HCT116 (cell line): ENCODE results near the gene CDH13. TPM values are rescaled to one million over a fixed set of nuclear protein-coding genes. Genes with fewer than 3 reads are reported as not detected.

Experiments used
- ATAC-seq: fragments of 200-7000 bp; cut with Tn5 transposase; 2 replicates; pipeline ENCODE4 v1.9.1; 2020; ENCODE audit warnings: mild to moderate bottlenecking, moderate library complexity
- BruUV-seq: library from RNA; stranded (reverse); fragments of 400-500 nt; replicated peaks from 2 replicates; lab custom pipeline; 2021; lab: Mats Ljungman, UMichigan
- CTCF ChIA-PET: fragments of 300-600 bp; sonication (Branson Sonifier 250); formaldehyde crosslinking; loops from one replicate; lab custom pipeline; 2021; ENCODE audit warnings: antibody characterized with exemption; lab: Charles Lee
- POLR2A ChIA-PET: fragments of 300-600, 350-600 bp; sonication (Branson Sonifier 250); formaldehyde crosslinking; loops from one replicate; lab custom pipeline; 2021; ENCODE audit warnings: antibody characterized with exemption; lab: Charles Lee
- RAD21 ChIA-PET, 2 experiments: fragments of 300-600 bp; sonication (Branson Sonifier 250); formaldehyde crosslinking; loops; one replicate each; lab custom pipeline; 2023; ENCODE audit warnings: low total read pairs in 2 of 2; ENCODE audit not compliant: uncharacterized antibody in 2 of 2, unreplicated experiment in 2 of 2, low non-redundant PET in 1 of 2; lab: Charles Lee
- DNase-seq: peaks from one replicate; pipeline ENCODE4 v3.0.0-alpha.2; 2010; ENCODE audit warnings: low read depth, low spot score
- H2AFZ ChIP-seq: fragments of 200-600 bp; shearing (Covaris generic), sonication (generic); 2 replicates; pipeline ENCODE4 v1.6.1; 2017; ENCODE audit warnings: low read depth, mixed run types, mixed read lengths, antibody characterized with exemption, low read length; ENCODE audit not compliant: poor library complexity, severe bottlenecking
- H3K27ac ChIP-seq: 2 replicates; pipeline ENCODE4 v1.5.1; 2012; ENCODE audit warnings: low read depth, low read length
- H3K27me3 ChIP-seq: fragments of 200-600 bp; sonication (generic); 2 replicates; pipeline ENCODE4 v1.6.1; 2016; ENCODE audit warnings: mixed run types, low read length, mixed read lengths; ENCODE audit not compliant: insufficient read depth
- H3K36me3 ChIP-seq, 2 experiments: fragments of 200-500 bp in 1 of 2; fragments of 200-600 bp in 1 of 2; sonication (Bioruptor generic) in 1 of 2; sonication (generic) in 1 of 2; 2 replicates each; pipeline versions ENCODE4 v1.5.1 to v1.6.1; 2014 to 2016; ENCODE audit warnings: low read length in 2 of 2, inconsistent platforms in 1 of 2, mixed read lengths in 1 of 2, mixed run types in 1 of 2; ENCODE audit not compliant: insufficient read depth in 2 of 2, control insufficient read depth in 1 of 2
- H3K4me1 ChIP-seq, 2 experiments: fragments of 200-600 bp in 1 of 2; sonication (generic) in 1 of 2; 2 replicates each; pipeline versions ENCODE4 v1.5.1 to v1.6.1; 2012 to 2017; ENCODE audit warnings: low read length in 2 of 2, inconsistent platforms in 1 of 2, mild to moderate bottlenecking in 1 of 2, mixed read lengths in 1 of 2, mixed run types in 1 of 2, moderate library complexity in 1 of 2; ENCODE audit not compliant: insufficient read depth in 2 of 2, control insufficient read depth in 1 of 2
- H3K4me2 ChIP-seq: fragments of 200-600 bp; sonication (generic); 2 replicates; pipeline ENCODE4 v1.6.1; 2017; ENCODE audit warnings: mixed run types, low read length, mixed read lengths
- H3K4me3 ChIP-seq, 2 experiments: fragments of 200-600 bp in 1 of 2; sonication (generic) in 1 of 2; replicated peaks in 1 of 2; 2 replicates each; pipeline ENCODE4 v1.5.1; 2011 to 2016; ENCODE audit warnings: low read length in 2 of 2, control low read depth in 1 of 2, low read depth in 1 of 2, mild to moderate bottlenecking in 1 of 2, mixed read lengths in 1 of 2, mixed run types in 1 of 2
- H3K79me2 ChIP-seq: fragments of 200-600 bp; sonication (generic); 2 replicates; pipeline ENCODE4 v1.6.1; 2017; ENCODE audit warnings: mild to moderate bottlenecking, mixed run types, low read length, moderate library complexity, mixed read lengths; ENCODE audit not compliant: insufficient read depth
- H3K9ac ChIP-seq: fragments of 200-600 bp; sonication (generic); 2 replicates; pipeline ENCODE4 v1.6.1; 2016; ENCODE audit warnings: low read length, mixed read lengths
- H3K9me2 ChIP-seq: fragments of 200-600 bp; sonication (generic), shearing (Covaris generic); 2 replicates; pipeline ENCODE4 v1.6.1; 2017; ENCODE audit warnings: mixed run types, mild to moderate bottlenecking, moderate library complexity; ENCODE audit not compliant: insufficient read depth
- H3K9me3 ChIP-seq, 2 experiments: fragments of 200-500 bp in 1 of 2; fragments of 200-600 bp in 1 of 2; sonication (Bioruptor generic) in 1 of 2; sonication (generic) in 1 of 2; 2 replicates each; pipeline ENCODE4 v1.6.1; 2014 to 2017; ENCODE audit warnings: low read length in 2 of 2, mixed read lengths in 2 of 2, inconsistent platforms in 1 of 2, low read depth in 1 of 2, mild to moderate bottlenecking in 1 of 2, mixed run types in 1 of 2, moderate library complexity in 1 of 2; ENCODE audit not compliant: control insufficient read depth in 1 of 2, insufficient read depth in 1 of 2
- H4K20me1 ChIP-seq: fragments of 200-600 bp; sonication (generic), shearing (Covaris generic); 2 replicates; pipeline ENCODE4 v1.6.1; 2017; ENCODE audit warnings: mixed run types, mild to moderate bottlenecking, moderate library complexity; ENCODE audit not compliant: insufficient read depth
- CBX3 ChIP-seq: IDR thresholded peaks from 2 replicates; pipeline ENCODE4 v1.6.1; 2012; ENCODE audit warnings: low read depth
- CEBPB ChIP-seq: IDR thresholded peaks from 2 replicates; pipeline ENCODE4 v1.6.1; 2012; ENCODE audit warnings: low read depth
- CTCF ChIP-seq, 3 experiments: fragments of 200-600 bp in 1 of 3; sonication (generic) in 1 of 3; IDR thresholded peaks in 2 of 3; conservative IDR thresholded peaks in 1 of 3; 2 replicates each; pipeline ENCODE4 v1.5.1; 2012 to 2017; ENCODE audit warnings: low read depth in 2 of 3, low read length in 2 of 3, antibody characterized with exemption in 1 of 3, borderline replicate concordance in 1 of 3, control low read depth in 1 of 3, mild to moderate bottlenecking in 1 of 3, mixed read lengths in 1 of 3, mixed run types in 1 of 3, moderate library complexity in 1 of 3; ENCODE audit not compliant: insufficient read depth in 1 of 3
- EGR1 ChIP-seq: IDR thresholded peaks from 2 replicates; pipeline ENCODE4 v1.6.1; 2012; ENCODE audit warnings: low read depth
- EZH2phosphoT487 ChIP-seq: fragments of 200-600 bp; IDR thresholded peaks from 2 replicates; pipeline ENCODE4 v1.6.1; 2018; ENCODE audit warnings: antibody characterized with exemption, borderline replicate concordance
- JUND ChIP-seq: IDR thresholded peaks from 2 replicates; pipeline ENCODE4 v1.6.1; 2012
- POLR2A ChIP-seq: IDR thresholded peaks from 2 replicates; pipeline ENCODE4 v1.7.0; 2011; ENCODE audit warnings: borderline replicate concordance; ENCODE audit not compliant: insufficient read depth, insufficient read length; ENCODE audit errors: extremely low read depth
- POLR2AphosphoS5 ChIP-seq: IDR thresholded peaks from 2 replicates; pipeline ENCODE4 v1.6.1; 2011; ENCODE audit warnings: mild to moderate bottlenecking, low read depth, low read length, moderate library complexity
- RAD21 ChIP-seq: IDR thresholded peaks from 2 replicates; pipeline ENCODE4 v1.6.1; 2012; ENCODE audit warnings: low read depth, mild to moderate bottlenecking
- SIN3A ChIP-seq: IDR thresholded peaks from 2 replicates; pipeline ENCODE4 v1.6.1; 2012; ENCODE audit warnings: low read depth
- YY1 ChIP-seq: IDR thresholded peaks from 2 replicates; pipeline ENCODE4 v1.6.1; 2011; ENCODE audit warnings: low read length, low read depth, moderate library complexity, mild to moderate bottlenecking; ENCODE audit not compliant: insufficient replicate concordance; ENCODE audit errors: extremely low read depth
- ZBTB33 ChIP-seq: IDR thresholded peaks from 2 replicates; pipeline ENCODE4 v1.6.1; 2011; ENCODE audit warnings: mild to moderate bottlenecking, low read length, moderate library complexity; ENCODE audit not compliant: insufficient replicate concordance; ENCODE audit errors: extremely low read depth
- ZFX ChIP-seq: fragments of 450-650 bp; IDR thresholded peaks from 2 replicates; pipeline ENCODE4 v1.6.1; 2017
- intact Hi-C: fragments of 100-400 bp; cut with micrococcal nuclease; formaldehyde crosslinking; loops from 2 replicates; pipeline ENCODE4 v1.10.0; 2022
- total RNA-seq: library from RNA; stranded (reverse); gene quantifications from one replicate; pipeline ENCODE4 v1.2.1, GENCODE V29; 2021; ENCODE audit not compliant: unreplicated experiment

The CDH13 gene
- total RNA-seq, 1 experiment from 2014 or later = not detected

GRCh38 chr16:83624429-83625120, 997.8 kb downstream of the CDH13 start:
- H3K4me2 ChIP-seq = no peak overlapping the region
- no TSS peak for BruUV-seq
- no peak overlapping the region for H3K4me3 ChIP-seq
- POLR2A ChIA-PET = no interaction called here
- H3K9ac ChIP-seq = no peak overlapping the region
- no peaks in the 10 kb centered on the region for H3K9me3 ChIP-seq
- RAD21 ChIA-PET = no interaction called here
- H3K9me2 ChIP-seq = no peaks in the 10 kb centered on the region
- H3K27me3 ChIP-seq = peaks cover 39% of the 10 kb centered on the region
- no peaks in the 10 kb centered on the region for H3K4me1 ChIP-seq
- no peaks in the 10 kb centered on the region for H3K36me3 ChIP-seq
- no peaks in the 10 kb centered on the region for H4K20me1 ChIP-seq
- intact Hi-C loops = no loop called here
- no peak overlapping the region for H2AFZ ChIP-seq
- H3K79me2 ChIP-seq = no peaks in the 10 kb centered on the region
- TF ChIP-seq CEBPB (no peak), CTCF (IDR thresholded peaks at IDR 0.05 in 2 of 3, conservative IDR thresholded peaks at IDR 0.05 in 1 of 3; ENCODE audit: borderline replicate concordance in 1 of 3, insufficient read depth in 1 of 3, low read depth in 2 of 3, low read length in 2 of 3) (no peak), YY1 (no peak), POLR2A (no peak), EGR1 (no peak)
- TF ChIP-seq, all 23 proteins: peak for 0
- CTCF ChIA-PET = no interaction called here
- DNase-seq (no peak), ATAC-seq (no peak)
- no peak overlapping the region for H3K27ac ChIP-seq

- ATAC-seq = no peak
- intact Hi-C loops = no loop called here
- no peak overlapping the region for H2AFZ ChIP-seq
- no TSS peak for BruUV-seq
- no peaks in the 10 kb centered on the region for H3K9me2 ChIP-seq
- H3K27ac ChIP-seq = no peak overlapping the region
- no peaks in the 10 kb centered on the region for H3K4me1 ChIP-seq
- RAD21 ChIA-PET = no interaction called here
- H3K9me3 ChIP-seq = no peaks in the 10 kb centered on the region
- no peaks in the 10 kb centered on the region for H4K20me1 ChIP-seq
- DNase-seq = no peak
- H3K36me3 ChIP-seq = no peaks in the 10 kb centered on the region
- H3K27me3 ChIP-seq = peaks cover 45% of the 10 kb centered on the region
- no peak overlapping the region for H3K9ac ChIP-seq
- CTCF ChIA-PET = no interaction called here
- TF ChIP-seq EGR1 (no peak), EZH2phosphoT487 (no peak), ZBTB33 (no peak), ZFX (no peak), JUND (no peak), SIN3A (no peak), RAD21 (no peak), YY1 (no peak), POLR2AphosphoS5 (no peak), CBX3 (no peak)
- no peak overlapping the region for H3K4me3 ChIP-seq
- H3K79me2 ChIP-seq = no peaks in the 10 kb centered on the region
- POLR2A ChIA-PET = no interaction called here
- no peak overlapping the region for H3K4me2 ChIP-seq
Measured at GRCh38 chr16:83626204-83626603, 999.4 kb downstream of the CDH13 start.
